Right ventricle myocardium inferior (tissue), 1 donor: ENCODE results near the gene HHEX. TPM values are rescaled to one million over a fixed set of nuclear protein-coding genes. Genes with fewer than 3 reads are reported as not detected.
"Not testable (repeated sequence)": the region's sequence is repeated elsewhere in the genome, so short reads cannot be mapped to it uniquely, and the experiment has no call there.

Experiments
- ATAC-seq: fragments of 200-7000 bp; cut with Tn5 transposase; one replicate; pipeline ENCODE4 v1.9.1; 2020; ENCODE audit warnings: mild to moderate bottlenecking, moderate library complexity
- DNase-seq: peaks from one replicate; pipeline ENCODE4 v3.0.0; 2021; ENCODE audit errors: missing footprints
- intact Hi-C: fragments of 100-400 bp; cut with DNase I; formaldehyde crosslinking; loops from one replicate; pipeline ENCODE4 v1.11.0; 2022
- total RNA-seq: library from RNA; stranded (reverse); fragmentation: NEBNext Ultra II Directional; extraction: Animal tissue kit (Norgen Biotek cat#: 25700); gene quantifications from one replicate; pipeline ENCODE4 v1.2.1, GENCODE V29; 2021
- donor health status: DM: no; HTN: yes; CAD: no; lungs with severe emphysema.

Gene HHEX
- total RNA-seq, 1 donor from 2014 or later, result 2.6 TPM

- intact Hi-C loops, result no loop called here
- DNase-seq (no peak), ATAC-seq (no peak)
These were observed 31.0 kb downstream of the HHEX start for GRCh38 chr10:92720831-92721165.

- no peak for ATAC-seq
These were observed 32.6 kb downstream of the HHEX start for GRCh38 chr10:92722349-92722748.

GRCh38 chr10:92727141-92727540 is 37.4 kb downstream of the HHEX start:
- intact Hi-C loops, result no loop called here
- ATAC-seq, result no peak
- no peak for DNase-seq

More at GRCh38 chr10:92722349-92722748, 32.6 kb downstream of the HHEX start:
- DNase-seq, result no peak
- intact Hi-C loops, result no loop called here

GRCh38 chr10:92727550-92727949 is 37.8 kb downstream of the HHEX start:
- intact Hi-C loops, result no loop called here
- DNase-seq (no peak), ATAC-seq (no peak)

GRCh38 chr10:92729886-92730285 is 40.1 kb downstream of the HHEX start:
- intact Hi-C loops, result no loop called here
- no peak for DNase-seq
- ATAC-seq, result no peak

- intact Hi-C loops, result no loop called here
- DNase-seq, result no peak
- no peak for ATAC-seq
These were observed 43.2 kb downstream of the HHEX start for GRCh38 chr10:92732958-92733357.

GRCh38 chr10:92734301-92734700 is 44.5 kb downstream of the HHEX start:
- no peak for DNase-seq

GRCh38 chr10:92735938-92736337 is 46.2 kb downstream of the HHEX start:
- DNase-seq, result no peak
- ATAC-seq, result no peak
- intact Hi-C loops, result no loop called here

More at GRCh38 chr10:92734301-92734700, 44.5 kb downstream of the HHEX start:
- intact Hi-C loops, result no loop called here
- no peak for ATAC-seq

GRCh38 chr10:92737484-92737883 is 47.7 kb downstream of the HHEX start:
- intact Hi-C loops, result no loop called here
- ATAC-seq, result no peak
- DNase-seq, result no peak

GRCh38 chr10:92740762-92741161 is 51.0 kb downstream of the HHEX start:
- ATAC-seq (no peak), DNase-seq (no peak)
- intact Hi-C loops, result no loop called here

- intact Hi-C loops, ATAC-seq, DNase-seq: not testable (repeated sequence)
These were observed 52.0 kb downstream of the HHEX start for GRCh38 chr10:92741741-92742140.

GRCh38 chr10:92742331-92743228 is 52.8 kb downstream of the HHEX start:
- ATAC-seq, result no peak
- intact Hi-C loops, result no loop called here
- no peak for DNase-seq

Other genes with a start within 250 kb of the HHEX start
- 49.9 TPM for gene IDE, start 115.9 kb upstream of the HHEX start, total RNA-seq
- gene KIF11, start 96.8 kb upstream of the HHEX start, total RNA-seq, result 1.1 TPM
- 10.1 TPM for gene EXOC6, start 158.6 kb downstream of the HHEX start, total RNA-seq